ENCODE results near the gene OST4.
"Not testable (repeated sequence)": the region's sequence is repeated elsewhere in the genome, so short reads cannot be mapped to it uniquely, and the experiment has no call there.

The OST4 gene

GRCh38 chr2:27078267-27079194, 7.1 kb upstream of the OST4 start, which contains the start of gene EMILIN1:
TSS of gene EMILIN1 (plus strand) at chr2:27078615. CDS start at chr2:27079066, 451 bp downstream.
- no peak for FAIRE-seq

- no peak for FAIRE-seq
Measured at GRCh38 chr2:27077231-27077630, 5.8 kb upstream of the OST4 start.

- no peak for FAIRE-seq
Measured at GRCh38 chr2:27076323-27076722, 4.9 kb upstream of the OST4 start.

GRCh38 chr2:27075566-27075871, 4.1 kb upstream of the OST4 start:
- FAIRE-seq, result not testable (repeated sequence)

GRCh38 chr2:27074738-27075565, 3.5 kb upstream of the OST4 start:
- no peak for FAIRE-seq

- FAIRE-seq, result no peak
Measured at GRCh38 chr2:27073782-27074181, 2.3 kb upstream of the OST4 start.

- no peak for FAIRE-seq
Measured at GRCh38 chr2:27072920-27073319, 1.5 kb upstream of the OST4 start.

- no peak for FAIRE-seq
Measured at GRCh38 chr2:27071990-27072830, 756 bp upstream of the OST4 start.

- no peak for FAIRE-seq
Measured at GRCh38 chr2:27070653-27071276, 689 bp downstream of the OST4 start.

- FAIRE-seq, result no peak
Measured at GRCh38 chr2:27069961-27070618, 1.4 kb downstream of the OST4 start.

GRCh38 chr2:27069436-27069835, 2.0 kb downstream of the OST4 start:
- no peak for FAIRE-seq

- no peak for FAIRE-seq
Measured at GRCh38 chr2:27067385-27067784, 4.1 kb downstream of the OST4 start.

GRCh38 chr2:27065128-27065527, 6.3 kb downstream of the OST4 start:
- no peak for FAIRE-seq

- no peak for FAIRE-seq
Measured at GRCh38 chr2:27060323-27060722, 11.1 kb downstream of the OST4 start.

GRCh38 chr2:27059141-27059820, 12.2 kb downstream of the OST4 start:
- FAIRE-seq, result no peak

GRCh38 chr2:27058210-27058609, 13.2 kb downstream of the OST4 start:
- FAIRE-seq, result no peak

- no peak for FAIRE-seq
Measured at GRCh38 chr2:27057184-27057583, 14.3 kb downstream of the OST4 start.

- FAIRE-seq, result no peak
Measured at GRCh38 chr2:27054721-27055120, 16.7 kb downstream of the OST4 start.

- FAIRE-seq, result no peak
Measured at GRCh38 chr2:27053776-27054175, 17.7 kb downstream of the OST4 start.

- no peak for FAIRE-seq
Measured at GRCh38 chr2:27053321-27053720, 18.1 kb downstream of the OST4 start.

All from endometrium (tissue), 2 donors.